Measurements from ENCODE around the gene DLEC1.

The DLEC1 gene

GRCh38 chr3:38165722-38166387 lies 126.8 kb downstream of the DLEC1 start:
- DNase-seq = no peak

- no peak for DNase-seq
Observed at GRCh38 chr3:38167591-38167990, 128.6 kb downstream of the DLEC1 start.

GRCh38 chr3:38168151-38169026 lies 129.4 kb downstream of the DLEC1 start:
- DNase-seq = no peak

GRCh38 chr3:38169027-38169317 lies 130.0 kb downstream of the DLEC1 start:
- DNase-seq = no peak

DNA sequence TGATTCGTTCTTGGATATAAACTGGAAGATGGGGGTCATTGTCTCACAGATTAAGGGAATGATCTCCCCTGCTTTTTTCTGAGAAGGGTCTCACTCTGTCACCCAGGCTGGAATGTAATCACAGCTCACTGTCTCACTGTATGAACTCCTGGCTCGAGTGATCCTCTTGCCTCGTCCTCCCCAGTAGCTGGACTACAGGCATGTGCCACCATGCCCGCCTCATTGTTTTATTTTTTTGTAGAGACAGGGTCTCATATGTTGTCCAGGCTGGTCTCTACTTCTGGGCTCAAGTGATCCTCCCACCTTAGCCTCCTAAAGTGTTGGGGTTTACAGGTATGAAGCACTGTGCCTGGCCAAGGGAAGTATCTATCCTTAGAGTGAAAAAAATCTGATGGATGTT lies 131.7 kb downstream of the DLEC1 start:
- DNase-seq = no peak

- DNase-seq = no peak
Observed at GRCh38 chr3:38171622-38172021, 132.6 kb downstream of the DLEC1 start.
